Peyer's patch (tissue), 4 donors: Measurements from ENCODE around the gene LRRN2. TPM values are rescaled to one million over a fixed set of nuclear protein-coding genes. Genes with fewer than 3 reads are reported as not detected.

Source experiments
- DNase-seq, 3 donors: peaks; one replicate each; pipeline ENCODE4 v3.0.0-alpha.2; 2017 to 2019
- H3K27ac ChIP-seq, 4 donors: fragments of 200-600 bp; sonication (generic); one replicate each; pipeline ENCODE4 v1.5.1; 2016 to 2019
- H3K27me3 ChIP-seq, 2 donors: fragments of 200-600 bp; sonication (generic); one replicate each; pipeline ENCODE4 v1.5.1; 2019
- H3K36me3 ChIP-seq, 3 donors: fragments of 200-600 bp; sonication (generic); one replicate each; pipeline ENCODE4 v1.5.1; 2016 to 2019
- H3K4me1 ChIP-seq, 4 donors: fragments of 200-600 bp; sonication (generic); one replicate each; pipeline ENCODE4 v1.5.1; 2016 to 2019
- H3K4me3 ChIP-seq, 4 donors: fragments of 200-600 bp; sonication (generic); 1 replicate in 3 of 4; 2 replicates in 1 of 4; pipeline ENCODE4 v1.5.1; 2016 to 2019; ENCODE audit warnings: mild to moderate bottlenecking in 1 of 4
- H3K9me3 ChIP-seq, 4 donors: fragments of 200-600 bp; sonication (generic); one replicate each; pipeline ENCODE4 v1.5.1; 2016 to 2019; ENCODE audit warnings: mild to moderate bottlenecking in 1 of 4
- CTCF ChIP-seq, 6 experiments: fragments of 450-650 bp in 4 of 6; fragments of 200-600 bp in 2 of 6; sonication (generic) in 1 of 6; IDR thresholded peaks; one replicate each; pipeline ENCODE4 v1.5.1; 2017 to 2019; ENCODE audit warnings: antibody characterized with exemption in 6 of 6, mild to moderate bottlenecking in 3 of 6, moderate library complexity in 1 of 6
- POLR2A ChIP-seq, 2 donors: fragments of 450-650 bp; IDR thresholded peaks; one replicate each; pipeline ENCODE4 v1.5.1; 2017; ENCODE audit warnings: antibody characterized with exemption in 2 of 2, mild to moderate bottlenecking in 2 of 2, moderate library complexity in 2 of 2
- total RNA-seq, 4 donors: library from RNA; depleted of rRNA; stranded (reverse); fragments of >200 nt; gene quantifications; one replicate each; pipeline ENCODE4 v1.1.0, GENCODE V29; 2016

Gene LRRN2
- total RNA-seq, 4 donors from 2014 or later = 0.66 to 1.6 (median 0.70) TPM; not detected in 1

- no peak for TF ChIP-seq CTCF (IDR thresholded peaks at IDR 0.05)
- no peak for TF ChIP-seq POLR2A (IDR thresholded peaks at IDR 0.05)
- Histone ChIP-seq H3K4me3 (no peak overlapping the region), H3K27ac (no peak overlapping the region), H3K9me3 (no peaks in the 10 kb centered on the region), H3K36me3 (no peaks in the 10 kb centered on the region), H3K27me3 (no peaks in the 10 kb centered on the region), H3K4me1 (no peaks in the 10 kb centered on the region)
- DNase-seq = no peak
Observed at GRCh38 chr1:204662530-204662929, 23.0 kb downstream of the LRRN2 start.

- H3K27me3 ChIP-seq = no peaks in the 10 kb centered on the region
- H3K36me3 ChIP-seq = no peaks in the 10 kb centered on the region
- no peak overlapping the region for H3K27ac ChIP-seq
- TF ChIP-seq CTCF (IDR thresholded peaks at IDR 0.05) = no peak
- no peak for TF ChIP-seq POLR2A (IDR thresholded peaks at IDR 0.05)
- H3K4me3 ChIP-seq = no peak overlapping the region
- H3K9me3 ChIP-seq = no peaks in the 10 kb centered on the region
- no peaks in the 10 kb centered on the region for H3K4me1 ChIP-seq
- DNase-seq = no peak
Observed at GRCh38 chr1:204660509-204660908, 25.0 kb downstream of the LRRN2 start.

GRCh38 chr1:204659056-204659455 lies 26.5 kb downstream of the LRRN2 start:
- no peaks in the 10 kb centered on the region for H3K27me3 ChIP-seq
- no peak for DNase-seq
- H3K4me3 ChIP-seq = no peak overlapping the region
- no peaks in the 10 kb centered on the region for H3K36me3 ChIP-seq
- H3K9me3 ChIP-seq = no peaks in the 10 kb centered on the region
- no peaks in the 10 kb centered on the region for H3K4me1 ChIP-seq
- TF ChIP-seq CTCF (IDR thresholded peaks at IDR 0.05) (no peak), POLR2A (IDR thresholded peaks at IDR 0.05) (no peak)
- H3K27ac ChIP-seq = no peak overlapping the region

- no peak for DNase-seq
- H3K9me3 ChIP-seq = no peaks in the 10 kb centered on the region
Observed at GRCh38 chr1:204658295-204658694, 27.2 kb downstream of the LRRN2 start.

GRCh38 chr1:204653590-204654340 lies 31.8 kb downstream of the LRRN2 start:
- Histone ChIP-seq H3K4me1 (no peaks in the 10 kb centered on the region), H3K27me3 (no peaks in the 10 kb centered on the region), H3K36me3 (no peaks in the 10 kb centered on the region), H3K4me3 (no peak overlapping the region), H3K9me3 (no peaks in the 10 kb centered on the region), H3K27ac (no peak overlapping the region)
- no peak for DNase-seq
- TF ChIP-seq CTCF (IDR thresholded peaks at IDR 0.05) = no peak
- no peak for TF ChIP-seq POLR2A (IDR thresholded peaks at IDR 0.05)

More at GRCh38 chr1:204658295-204658694, 27.2 kb downstream of the LRRN2 start:
- H3K36me3 ChIP-seq = no peaks in the 10 kb centered on the region
- no peak overlapping the region for H3K4me3 ChIP-seq
- H3K4me1 ChIP-seq = no peaks in the 10 kb centered on the region
- H3K27me3 ChIP-seq = no peaks in the 10 kb centered on the region
- no peak for TF ChIP-seq CTCF (IDR thresholded peaks at IDR 0.05)
- TF ChIP-seq POLR2A (IDR thresholded peaks at IDR 0.05) = no peak
- no peak overlapping the region for H3K27ac ChIP-seq
